SK-N-SH (cell line): ENCODE measurements around the gene BCL11B. TPM values are rescaled to one million over a fixed set of nuclear protein-coding genes. Genes with fewer than 3 reads are reported as not detected.

Experiments
- CTCF ChIA-PET: fragments of 300-600, 350-600 bp; formaldehyde crosslinking; extraction: SDS; loops from one replicate; lab custom pipeline; 2021; lab: Yijun Ruan, JAX
- POLR2A ChIA-PET: fragments of 350-600 bp; sonication (Branson Sonifier 250); formaldehyde crosslinking; extraction: SDS; loops from one replicate; lab custom pipeline; 2020; ENCODE audit warnings: antibody characterized with exemption, inconsistent platforms; lab: Yijun Ruan, JAX
- DNase-seq: peaks from one replicate; pipeline ENCODE4 v3.0.0; 2012
- H2AFZ ChIP-seq: fragments of 200-600 bp; sonication (generic); 2 replicates; pipeline ENCODE4 v1.8.1; 2016; ENCODE audit warnings: antibody characterized with exemption, mild to moderate bottlenecking, low read depth
- H3F3A ChIP-seq: fragments of 200-600 bp; sonication (generic); replicated peaks from 2 replicates; pipeline ENCODE3; 2016; ENCODE audit warnings: antibody characterized with exemption, mild to moderate bottlenecking; ENCODE audit not compliant: insufficient read depth
- H3K27ac ChIP-seq, 2 experiments: fragments of 200-500 bp in 1 of 2; fragments of 200-600 bp in 1 of 2; sonication (Bioruptor generic) in 1 of 2; sonication (generic), shearing (Covaris generic) in 1 of 2; 2 replicates each; pipeline versions ENCODE4 v1.5.1 to v1.6.1; 2014 to 2016; ENCODE audit warnings: low read depth in 2 of 2, inconsistent platforms in 1 of 2, low read length in 1 of 2, mild to moderate bottlenecking in 1 of 2, mixed read lengths in 1 of 2
- H3K27me3 ChIP-seq: fragments of 200-600 bp; sonication (generic), shearing (Covaris generic); 2 replicates; pipeline ENCODE4 v1.6.1; 2016; ENCODE audit warnings: mixed run types; ENCODE audit not compliant: insufficient read depth
- H3K36me3 ChIP-seq, 2 experiments: fragments of 200-500 bp in 1 of 2; fragments of 200-600 bp in 1 of 2; sonication (Bioruptor generic) in 1 of 2; sonication (generic) in 1 of 2; replicated peaks in 1 of 2; 2 replicates each; pipeline versions ENCODE3 to v1.5.1; 2014 to 2016; ENCODE audit warnings: low read length in 1 of 2, mild to moderate bottlenecking in 1 of 2; ENCODE audit not compliant: insufficient read depth in 2 of 2, control insufficient read depth in 1 of 2
- H3K4me1 ChIP-seq, 2 experiments: fragments of 200-500 bp in 1 of 2; fragments of 200-600 bp in 1 of 2; sonication (Bioruptor generic) in 1 of 2; sonication (generic), shearing (Covaris generic) in 1 of 2; 2 replicates each; pipeline versions ENCODE4 v1.5.1 to v1.6.1; 2014 to 2016; ENCODE audit warnings: low read depth in 1 of 2, low read length in 1 of 2, mixed run types in 1 of 2; ENCODE audit not compliant: insufficient read depth in 2 of 2, control insufficient read depth in 1 of 2
- H3K4me2 ChIP-seq: fragments of 200-600 bp; sonication (generic), shearing (Covaris generic); 2 replicates; pipeline ENCODE4 v1.6.1; 2017; ENCODE audit warnings: mixed run types
- H3K4me3 ChIP-seq, 2 experiments: fragments of 200-500 bp in 1 of 2; fragments of 200-600 bp in 1 of 2; sonication (Bioruptor generic) in 1 of 2; sonication (generic), shearing (Covaris generic) in 1 of 2; 2 replicates each; pipeline versions ENCODE4 v1.5.1 to v1.8.1; 2014 to 2016; ENCODE audit warnings: low read depth in 2 of 2, inconsistent platforms in 1 of 2, low read length in 1 of 2, mild to moderate bottlenecking in 1 of 2, mixed read lengths in 1 of 2, moderate library complexity in 1 of 2
- H3K79me2 ChIP-seq: fragments of 200-600 bp; sonication (generic); 2 replicates; pipeline ENCODE4 v1.8.1; 2017; ENCODE audit warnings: mild to moderate bottlenecking; ENCODE audit not compliant: insufficient read depth
- H3K9ac ChIP-seq: fragments of 200-600 bp; sonication (generic); 2 replicates; pipeline ENCODE4 v1.6.1; 2017; ENCODE audit warnings: mixed run types
- H3K9me2 ChIP-seq: fragments of 200-600 bp; sonication (generic); 2 replicates; pipeline ENCODE4 v1.6.1; 2017; ENCODE audit warnings: mixed run types
- H3K9me3 ChIP-seq: fragments of 200-600 bp; sonication (generic); 2 replicates; pipeline ENCODE4 v1.6.1; 2017; ENCODE audit warnings: mixed run types, mild to moderate bottlenecking, moderate library complexity
- H4K20me1 ChIP-seq: fragments of 200-600 bp; sonication (generic); 2 replicates; pipeline ENCODE4 v1.6.1; 2017; ENCODE audit warnings: mild to moderate bottlenecking, mixed run types; ENCODE audit not compliant: insufficient read depth
- CHD2 ChIP-seq: fragments of 150-350 bp; IDR thresholded peaks from 2 replicates; pipeline ENCODE4 v1.6.1; 2018; ENCODE audit warnings: low read length; ENCODE audit not compliant: partially characterized antibody
- CTCF ChIP-seq: fragments of 200-600 bp; sonication (generic); IDR thresholded peaks from 2 replicates; pipeline ENCODE4 v1.6.1; 2017; ENCODE audit warnings: antibody characterized with exemption, mild to moderate bottlenecking, moderate library complexity
- ELF1 ChIP-seq: IDR thresholded peaks from 2 replicates; pipeline ENCODE4 v1.4.0; 2012
- EP300 ChIP-seq, 2 experiments: IDR thresholded peaks; 2 replicates each; pipeline versions ENCODE4 v1.4.0 to v1.6.1; 2012; ENCODE audit warnings: borderline replicate concordance in 1 of 2, low read depth in 1 of 2, low read length in 1 of 2
- GABPA ChIP-seq: IDR thresholded peaks from 2 replicates; pipeline ENCODE4 v1.4.0; 2012; ENCODE audit warnings: low read depth, mild to moderate bottlenecking
- GATA2 ChIP-seq: sonication (generic); formaldehyde crosslinking; IDR thresholded peaks from 2 replicates; pipeline ENCODE4 v1.5.0; 2020; ENCODE audit warnings: mild to moderate bottlenecking, missing genetic modification reagents
- IRF3 ChIP-seq: fragments of 150-350 bp; IDR thresholded peaks from 2 replicates; pipeline ENCODE4 v1.6.1; 2016; ENCODE audit warnings: mild to moderate bottlenecking, low read depth, low read length
- JUND ChIP-seq: IDR thresholded peaks from 2 replicates; pipeline ENCODE4 v1.4.0; 2012
- MEF2A ChIP-seq: IDR thresholded peaks from 2 replicates; pipeline ENCODE4 v1.4.0; 2012; ENCODE audit warnings: low read depth, borderline replicate concordance
- MXI1 ChIP-seq: IDR thresholded peaks from 2 replicates; pipeline ENCODE4 v1.6.1; 2012; ENCODE audit warnings: mild to moderate bottlenecking, low read depth, low read length, improper control_type of control experiment
- NFIC ChIP-seq: IDR thresholded peaks from 2 replicates; pipeline ENCODE4 v1.4.0; 2012; ENCODE audit warnings: borderline replicate concordance
- NRF1 ChIP-seq: IDR thresholded peaks from 2 replicates; pipeline ENCODE4 v1.6.1; 2012; ENCODE audit warnings: low read depth, mild to moderate bottlenecking, low read length
- POLR2AphosphoS5 ChIP-seq: IDR thresholded peaks from 2 replicates; pipeline ENCODE4 v1.6.1; 2012; ENCODE audit warnings: low read depth, low read length
- RCOR1 ChIP-seq: fragments of 150-350 bp; IDR thresholded peaks from 2 replicates; pipeline ENCODE4 v1.6.1; 2017; ENCODE audit warnings: antibody characterized with exemption, low read length
- RFX5 ChIP-seq: IDR thresholded peaks from 2 replicates; pipeline ENCODE4 v1.6.1; 2012; ENCODE audit warnings: mild to moderate bottlenecking, improper control_type of control experiment, low read length
- RXRA ChIP-seq: IDR thresholded peaks from 2 replicates; pipeline ENCODE4 v1.4.0; 2012; ENCODE audit warnings: low read depth, mild to moderate bottlenecking, borderline replicate concordance
- SIN3A ChIP-seq: IDR thresholded peaks from 2 replicates; pipeline ENCODE4 v1.6.1; 2012; ENCODE audit warnings: low read depth, mild to moderate bottlenecking, low read length, moderate library complexity, borderline replicate concordance
- SMC3 ChIP-seq: IDR thresholded peaks from 2 replicates; pipeline ENCODE4 v1.6.1; 2012; ENCODE audit warnings: low read depth, low read length, improper control_type of control experiment
- TCF12 ChIP-seq: IDR thresholded peaks from 2 replicates; pipeline ENCODE4 v1.4.0; 2012
- TEAD4 ChIP-seq: IDR thresholded peaks from 2 replicates; pipeline ENCODE4 v1.4.0; 2012; ENCODE audit warnings: mild to moderate bottlenecking, borderline replicate concordance; ENCODE audit not compliant: insufficient read depth
- YY1 ChIP-seq: IDR thresholded peaks from 2 replicates; pipeline ENCODE4 v1.4.0; 2012; ENCODE audit warnings: low read depth, mild to moderate bottlenecking
- WGBS: methylation state at CpG from one replicate; pipeline ENCODE4 v1.1.6; 2017; ENCODE audit warnings: low lambda C conversion rate; 5-methylcytosine and 5-hydroxymethylcytosine counted together
- polyA plus RNA-seq, 3 experiments: library from polyadenylated mRNA; depleted of rRNA; stranded (reverse); fragments of >200 nt; gene quantifications; 2 replicates each; pipeline ENCODE4 v1.2.3, GENCODE V29; 2012

The BCL11B gene
- polyA plus RNA-seq, 1 of the 3 experiments (the other 2 are of a cell fraction), result not detected

GRCh38 chr14:99209409-99209808, 62.6 kb downstream of the BCL11B start:
- 7% methylated on average over 4 of the region's 7 CpGs for WGBS
- Histone ChIP-seq H4K20me1 (no peaks in the 10 kb centered on the region), H3K4me2 (no peak overlapping the region), H3K27ac (no peak overlapping the region), H3K9me2 (no peaks in the 10 kb centered on the region), H3K27me3 (peaks cover 47% of the 10 kb centered on the region), H3K79me2 (no peaks in the 10 kb centered on the region), H3K4me3 (no peak overlapping the region), H3K9ac (no peak overlapping the region), H3K4me1 (no peaks in the 10 kb centered on the region), H3K36me3 (no peaks in the 10 kb centered on the region), H2AFZ (no peak overlapping the region), H3F3A (no peaks in the 10 kb centered on the region), H3K9me3 (no peaks in the 10 kb centered on the region)
- ChIA-PET POLR2A (no interaction called here), CTCF (no interaction called here)
- TF ChIP-seq JUND (no peak), MXI1 (no peak), TEAD4 (no peak), RCOR1 (no peak), NFIC (no peak), EP300 (IDR thresholded peaks at IDR 0.05; ENCODE audit: borderline replicate concordance in 1 of 2, low read depth in 1 of 2, low read length in 1 of 2) (no peak), GABPA (no peak), NRF1 (no peak), POLR2AphosphoS5 (no peak), YY1 (no peak), IRF3 (no peak), SMC3 (no peak), RXRA (no peak), SIN3A (no peak), CTCF (no peak)
- DNase-seq, result no peak

- ChIA-PET POLR2A (no interaction called here), CTCF (no interaction called here)
- no peak overlapping the region for H3K4me3 ChIP-seq
- H2AFZ ChIP-seq, result no peak overlapping the region
- H3K9me3 ChIP-seq, result no peaks in the 10 kb centered on the region
- H3K79me2 ChIP-seq, result no peaks in the 10 kb centered on the region
- H3F3A ChIP-seq, result no peaks in the 10 kb centered on the region
- DNase-seq, result no peak
- 2% methylated on average over 9 of the region's 9 CpGs for WGBS
- no peaks in the 10 kb centered on the region for H4K20me1 ChIP-seq
- no peaks in the 10 kb centered on the region for H3K36me3 ChIP-seq
- H3K4me2 ChIP-seq, result no peak overlapping the region
- H3K27ac ChIP-seq, result no peak overlapping the region
- no peak overlapping the region for H3K9ac ChIP-seq
- no peaks in the 10 kb centered on the region for H3K4me1 ChIP-seq
- no peaks in the 10 kb centered on the region for H3K9me2 ChIP-seq
- peaks cover 50% of the 10 kb centered on the region for H3K27me3 ChIP-seq
- no peak for TF ChIP-seq MEF2A
- no peak for TF ChIP-seq TCF12
- no peak for TF ChIP-seq CHD2
- no peak for TF ChIP-seq RFX5
- no peak for TF ChIP-seq TEAD4
- no peak for TF ChIP-seq CTCF
- no peak for TF ChIP-seq GATA2 (CRISPR knock-in tag)
- TF ChIP-seq YY1, result no peak
- no peak for TF ChIP-seq IRF3
- TF ChIP-seq SMC3, result no peak
- TF ChIP-seq ELF1, result no peak
- no peak for TF ChIP-seq POLR2AphosphoS5
These were observed 63.7 kb downstream of the BCL11B start for GRCh38 chr14:99208318-99208717.
